PC-3 (cell line): ENCODE measurements around the gene ALS2CL. TPM values are rescaled to one million over a fixed set of nuclear protein-coding genes. Genes with fewer than 3 reads are reported as not detected.
A peak's percentile ranks its signal among the peaks of the same experiment; 100 is the strongest.

Experiments used
- ATAC-seq: fragments of 200-7000 bp; cut with Tn5 transposase; 2 replicates; pipeline ENCODE4 v1.9.1; 2020; ENCODE audit warnings: mild to moderate bottlenecking, moderate library complexity
- BruUV-seq: library from RNA; stranded (reverse); fragments of 400-500 nt; replicated peaks from 2 replicates; lab custom pipeline; 2021; lab: Mats Ljungman, UMichigan
- CTCF ChIA-PET: fragments of 300-600 bp; sonication (Branson Sonifier 250); formaldehyde crosslinking; loops from one replicate; lab custom pipeline; 2022; ENCODE audit warnings: antibody characterized with exemption; lab: Charles Lee
- POLR2A ChIA-PET: fragments of 300-600 bp; sonication (Branson Sonifier 250); formaldehyde crosslinking; loops from one replicate; lab custom pipeline; 2022; ENCODE audit warnings: antibody characterized with exemption; ENCODE audit not compliant: unreplicated experiment; lab: Charles Lee
- DNase-seq: peaks from one replicate; pipeline ENCODE4 v3.0.0-alpha.2; 2015
- H2AFZ ChIP-seq: fragments of 300-600 bp; sonication (generic); 2 replicates; pipeline ENCODE4 v1.6.0; 2016; ENCODE audit warnings: antibody characterized with exemption, low read length
- H3F3A ChIP-seq: fragments of 300-600 bp; sonication (generic); one replicate; pipeline ENCODE4 v1.6.0; 2017; ENCODE audit warnings: antibody characterized with exemption, low read length, control low read depth, mild to moderate bottlenecking; ENCODE audit not compliant: unreplicated experiment
- H3K27ac ChIP-seq: fragments of 300-600 bp; sonication (generic); 2 replicates; pipeline ENCODE4 v1.5.1; 2016; ENCODE audit warnings: mild to moderate bottlenecking, low read length
- H3K27me3 ChIP-seq: fragments of 300-600 bp; sonication (generic); 2 replicates; pipeline ENCODE4 v1.6.1; 2016; ENCODE audit warnings: low read length, mixed read lengths
- H3K36me3 ChIP-seq: fragments of 300-600 bp; sonication (generic); 2 replicates; pipeline ENCODE4 v1.6.1; 2016; ENCODE audit warnings: low read depth, mixed run types, low read length, mixed read lengths
- H3K4me1 ChIP-seq: fragments of 300-600 bp; sonication (generic); 2 replicates; pipeline ENCODE4 v1.5.1; 2016; ENCODE audit warnings: low read length; ENCODE audit not compliant: insufficient read depth
- H3K4me2 ChIP-seq: fragments of 300-600 bp; sonication (generic); 2 replicates; pipeline ENCODE4 v1.6.0; 2016; ENCODE audit warnings: low read length
- H3K4me3 ChIP-seq: fragments of 300-600 bp; sonication (generic); 2 replicates; pipeline ENCODE4 v1.5.1; 2016; ENCODE audit warnings: mild to moderate bottlenecking, low read length, mixed read lengths
- H3K79me2 ChIP-seq: fragments of 300-600 bp; sonication (generic); 2 replicates; pipeline ENCODE4 v1.6.1; 2017; ENCODE audit warnings: low read length, mixed read lengths
- H3K9ac ChIP-seq: fragments of 300-600 bp; sonication (generic); 2 replicates; pipeline ENCODE4 v1.6.0; 2016; ENCODE audit warnings: mild to moderate bottlenecking, low read length
- H3K9me2 ChIP-seq: fragments of 300-600 bp; sonication (generic); replicated peaks from 2 replicates; pipeline ENCODE4 v1.6.1; 2016; ENCODE audit warnings: mixed run types, low read length, mixed read lengths
- H3K9me3 ChIP-seq: fragments of 300-600 bp; sonication (generic); 2 replicates; pipeline ENCODE4 v1.6.1; 2016; ENCODE audit warnings: low read length, mixed read lengths
- H4K20me1 ChIP-seq: fragments of 300-600 bp; sonication (generic); 2 replicates; pipeline ENCODE4 v1.6.1; 2016; ENCODE audit warnings: low read length, mixed read lengths
- CTCF ChIP-seq: fragments of 300-600 bp; sonication (generic); conservative IDR thresholded peaks from 2 replicates; pipeline ENCODE4 v1.5.1; 2017; ENCODE audit warnings: antibody characterized with exemption, low read depth, mild to moderate bottlenecking, low read length
- EZH2 ChIP-seq: fragments of 300-600 bp; sonication (generic); IDR thresholded peaks from one replicate; pipeline ENCODE4 v1.6.1; 2017; ENCODE audit warnings: antibody characterized with exemption, mild to moderate bottlenecking, low read length; ENCODE audit not compliant: unreplicated experiment
- EZH2phosphoT487 ChIP-seq: fragments of 300-600 bp; sonication (generic); IDR thresholded peaks from 2 replicates; pipeline ENCODE4 v1.6.1; 2018; ENCODE audit warnings: mild to moderate bottlenecking, antibody characterized with exemption, low read length, borderline replicate concordance
- intact Hi-C: fragments of 100-400 bp; cut with micrococcal nuclease; formaldehyde crosslinking; loops from 2 replicates; pipeline ENCODE4 v1.9.0; 2023
- total RNA-seq: library from RNA; depleted of rRNA; stranded (reverse); fragments of >200 nt; gene quantifications from 2 replicates; pipeline ENCODE4 v1.2.3, GENCODE V29; 2014

The ALS2CL gene
- total RNA-seq, 1 experiment from 2014 or later: 30.1 TPM

GRCh38 chr3:46660543-46661523 lies 32.6 kb downstream of the ALS2CL start:
- CTCF ChIA-PET: interaction anchor here (0.6 kb wide), 1 partner anchor 474 kb away, joined by 9 read pairs; no protein-coding TSS in a partner anchor
- Histone ChIP-seq H2AFZ (no peak overlapping the region), H3K9me3 (no peaks in the 10 kb centered on the region), H3K4me1 (peaks cover 21% of the 10 kb centered on the region), H3K79me2 (no peaks in the 10 kb centered on the region), H3K4me3 (no peak overlapping the region), H3K9me2 (no peaks in the 10 kb centered on the region), H3K4me2 (no peak overlapping the region), H3K27me3 (no peaks in the 10 kb centered on the region), H4K20me1 (no peaks in the 10 kb centered on the region), H3F3A (no peaks in the 10 kb centered on the region), H3K9ac (no peak overlapping the region), H3K27ac (no peak overlapping the region), H3K36me3 (no peaks in the 10 kb centered on the region)
- ATAC-seq: no peak
- intact Hi-C loops: no loop called here
- BruUV-seq: no TSS peak
- DNase-seq: no peak
- TF ChIP-seq EZH2 (no peak), EZH2phosphoT487 (no peak), CTCF (no peak)
- POLR2A ChIA-PET: no interaction called here

GRCh38 chr3:46660003-46660402 lies 33.5 kb downstream of the ALS2CL start:
- DNase-seq (peak; percentile 44), ATAC-seq (peak; percentile 20; the same call in 1 of the 2 replicates)
- TF ChIP-seq EZH2: no peak
- no peak for TF ChIP-seq EZH2phosphoT487
- TF ChIP-seq CTCF: no peak
- BruUV-seq: no TSS peak
- no peak overlapping the region for H3K4me3 ChIP-seq
- H2AFZ ChIP-seq: no peak overlapping the region
- H3K27me3 ChIP-seq: no peaks in the 10 kb centered on the region
- H3K4me1 ChIP-seq: peaks cover 21% of the 10 kb centered on the region
- intact Hi-C loops: no loop called here
- no peak overlapping the region for H3K4me2 ChIP-seq
- H3K36me3 ChIP-seq: no peaks in the 10 kb centered on the region
- ChIA-PET CTCF (no interaction called here), POLR2A (no interaction called here)
- H3K9me3 ChIP-seq: no peaks in the 10 kb centered on the region
- H3K9ac ChIP-seq: no peak overlapping the region
- H4K20me1 ChIP-seq: no peaks in the 10 kb centered on the region
- no peaks in the 10 kb centered on the region for H3K79me2 ChIP-seq
- no peaks in the 10 kb centered on the region for H3K9me2 ChIP-seq
- H3K27ac ChIP-seq: no peak overlapping the region
- H3F3A ChIP-seq: no peaks in the 10 kb centered on the region

- no peaks in the 10 kb centered on the region for H3F3A ChIP-seq
- no peak for TF ChIP-seq EZH2phosphoT487
- no peak for TF ChIP-seq EZH2
- no peak for TF ChIP-seq CTCF
- H3K9me3 ChIP-seq: no peaks in the 10 kb centered on the region
- DNase-seq: peak; percentile 34
- no peaks in the 10 kb centered on the region for H3K36me3 ChIP-seq
- ChIA-PET CTCF (no interaction called here), POLR2A (no interaction called here)
- H3K79me2 ChIP-seq: no peaks in the 10 kb centered on the region
- no peak overlapping the region for H3K9ac ChIP-seq
- peaks cover 21% of the 10 kb centered on the region for H3K4me1 ChIP-seq
- BruUV-seq: no TSS peak
- H3K9me2 ChIP-seq: no peaks in the 10 kb centered on the region
- H3K4me2 ChIP-seq: no peak overlapping the region
- H2AFZ ChIP-seq: no peak overlapping the region
- H3K4me3 ChIP-seq: no peak overlapping the region
- no peaks in the 10 kb centered on the region for H4K20me1 ChIP-seq
- no peaks in the 10 kb centered on the region for H3K27me3 ChIP-seq
- intact Hi-C loops: no loop called here
- no peak overlapping the region for H3K27ac ChIP-seq
- no peak for ATAC-seq
These were observed 34.2 kb downstream of the ALS2CL start for GRCh38 chr3:46659285-46659684.
